ENCODE results near the gene CCDC91. TPM values are rescaled to one million over a fixed set of nuclear protein-coding genes. Genes with fewer than 3 reads are reported as not detected.

Gene CCDC91
- polyA plus RNA-seq, 2 of the 4 experiments (the other 2 are of a cell fraction): 26.0 to 48.1 TPM

GRCh38 chr12:28212182-28212581 is 21.9 kb downstream of the CCDC91 start:
- 94% methylated on average over 3 of the region's 3 CpGs for WGBS (ENCODE audit: missing lambda C conversion rate)
- ChIA-PET POLR2A (no interaction called here), CTCF (interaction anchor here (1.2 kb wide), 1 partner anchor 17 kb away, joined by 5 read pairs; no protein-coding TSS in a partner anchor)
- ATAC-seq (no peak), FAIRE-seq (no peak), DNase-seq (ENCODE audit: low read depth in 1 of 2, low spot score in 1 of 2) (no peak)
- TF ChIP-seq EHMT2 (IDR thresholded peaks at IDR 0.05; ENCODE audit: low read depth) (no peak), CEBPB (IDR thresholded peaks at IDR 0.05) (no peak), FOXS1 (CRISPR knock-in tag; IDR thresholded peaks at IDR 0.05) (no peak), SREBF2 (IDR thresholded peaks at IDR 0.05) (no peak), E2F6 (IDR thresholded peaks at IDR 0.05; ENCODE audit: borderline replicate concordance, low read depth) (no peak), ELK1 (IDR thresholded peaks at IDR 0.05; ENCODE audit: low read depth, low read length) (no peak), HOXB5 (CRISPR knock-in tag; IDR thresholded peaks at IDR 0.05) (no peak), CBX2 (IDR thresholded peaks at IDR 0.05; ENCODE audit: borderline replicate concordance, low read depth) (no peak), JUNB (IDR thresholded peaks at IDR 0.05) (no peak), USF2 (IDR thresholded peaks at IDR 0.05) (no peak), FOSB (CRISPR knock-in tag; IDR thresholded peaks at IDR 0.05) (no peak), BCL3 (IDR thresholded peaks at IDR 0.05) (no peak), BHLHE40 (IDR thresholded peaks at IDR 0.05; ENCODE audit: low read depth, low read length) (no peak)
- H3K4me3 ChIP-seq: no peak overlapping the region
- peaks cover 21% of the 10 kb centered on the region; the same call in 2 of the 3 replicates for H3K9me3 ChIP-seq
- H3K27ac ChIP-seq: no peak overlapping the region
- no peak overlapping the region for H3K4me2 ChIP-seq
- H3K4me1 ChIP-seq: no peaks in the 10 kb centered on the region

- H3K27ac ChIP-seq: no peak overlapping the region
- POLR2A ChIA-PET: no interaction called here
- DNase-seq (ENCODE audit: low read depth in 1 of 2, low spot score in 1 of 2) (no peak), FAIRE-seq (no peak), ATAC-seq (no peak)
- no peaks in the 10 kb centered on the region for H3K4me1 ChIP-seq
- CTCF ChIA-PET: no interaction called here
- no peak overlapping the region for H3K4me2 ChIP-seq
- H3K4me3 ChIP-seq: no peak overlapping the region
- peaks cover 19% of the 10 kb centered on the region; the same call in 2 of the 3 replicates for H3K9me3 ChIP-seq
- no peak for TF ChIP-seq E2F6 (IDR thresholded peaks at IDR 0.05; ENCODE audit: borderline replicate concordance, low read depth)
- no peak for TF ChIP-seq RFX5 (IDR thresholded peaks at IDR 0.05)
- TF ChIP-seq ELK1 (IDR thresholded peaks at IDR 0.05; ENCODE audit: low read depth, low read length): no peak
- no peak for TF ChIP-seq RAD21 (conservative IDR thresholded peaks at IDR 0.05 in 1 of 2, IDR thresholded peaks at IDR 0.05 in 1 of 2)
- TF ChIP-seq ZSCAN20 (CRISPR knock-in tag; IDR thresholded peaks at IDR 0.05): no peak
- no peak for TF ChIP-seq BCL3 (IDR thresholded peaks at IDR 0.05)
- no peak for TF ChIP-seq RARB (CRISPR knock-in tag; IDR thresholded peaks at IDR 0.05)
- TF ChIP-seq CBX8 (IDR thresholded peaks at IDR 0.05): no peak
- TF ChIP-seq TP53 (CRISPR knock-in tag; IDR thresholded peaks at IDR 0.05): no peak
- TF ChIP-seq PHF8 (IDR thresholded peaks at IDR 0.05; ENCODE audit: borderline replicate concordance, low read depth): no peak
Measured at GRCh38 chr12:28215021-28215420, 24.8 kb downstream of the CCDC91 start.

Measured in A549 (cell line).